Measurements from ENCODE around the gene SEPTIN1. TPM values are rescaled to one million over a fixed set of nuclear protein-coding genes. Genes with fewer than 3 reads are reported as not detected.

The SEPTIN1 gene
- total and polyA plus RNA-seq, 2 of the 13 experiments (the other 11 are each of a cell fraction or from before 2014, with no cell fraction given): 0.18 to 0.67 TPM

DNA sequence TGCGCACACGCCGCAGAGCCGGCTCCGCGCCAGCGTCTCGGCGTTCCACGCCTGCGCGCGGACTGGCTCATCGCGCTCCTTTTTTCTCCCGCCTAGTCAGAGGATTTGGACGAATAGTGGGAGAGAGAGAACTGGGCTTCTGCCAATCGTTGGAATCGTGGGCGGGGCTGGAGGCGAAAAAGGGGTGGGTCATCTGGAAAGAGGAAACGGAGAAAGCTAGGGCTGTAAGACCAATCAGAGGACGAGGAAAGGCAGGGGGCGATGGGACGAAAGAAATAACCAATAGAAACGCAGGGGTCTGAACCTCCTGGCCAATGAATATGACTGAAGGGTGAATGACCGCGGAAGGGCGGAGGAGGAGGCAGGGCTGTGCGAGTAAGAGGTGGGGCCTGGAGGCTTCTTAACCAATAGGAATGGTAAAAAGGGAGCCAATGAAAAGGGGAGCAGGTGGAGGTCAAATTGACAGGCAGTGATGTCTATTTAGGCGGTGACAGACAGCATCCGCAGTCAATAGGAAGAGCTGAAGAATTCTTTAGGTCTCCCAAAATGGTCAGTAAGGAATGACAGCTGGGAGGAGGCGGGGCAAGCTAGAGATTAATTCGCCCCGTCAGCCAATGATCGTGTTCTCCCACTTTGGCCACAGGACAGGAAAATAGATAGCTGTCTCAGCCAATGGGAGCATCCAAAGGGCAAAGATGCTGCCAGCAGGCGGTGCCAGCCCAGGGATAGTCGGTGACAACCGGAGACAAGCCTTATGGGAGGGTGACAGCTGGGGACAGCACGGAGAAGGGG lies 11.7 kb downstream of the SEPTIN1 start, which contains the start of gene TBC1D10B:
Gene TBC1D10B (minus strand): TSS at position 39 of the 792 bp plus-strand sequence. CDS start 311 bp downstream, outside the sequence.
- CTCF ChIA-PET (ENCODE audit: low intra/inter-chr PET ratio, low total read pairs): interaction anchor here (0.7 kb wide), 1 partner anchor 38 kb away, joined by 3 read pairs; no protein-coding TSS in a partner anchor
- Histone ChIP-seq H3K36me3 (replicated peaks in 1 of 2; ENCODE audit: control insufficient read depth in 1 of 2, insufficient read depth in 2 of 2, low read length in 2 of 2) (peaks cover 0 to 2% of the 10 kb centered on the region in 2 experiments; a peak in 1 of 5 replicates), H4K20me1 (ENCODE audit: insufficient read depth, low read length) (peaks cover 20% of the 10 kb centered on the region; the same call in 1 of the 2 replicates), H3K9ac (ENCODE audit: insufficient read depth, low read depth, low read length) (peak within 1 kb of the TSS; percentile 75), H3K4me1 (ENCODE audit: insufficient read depth, low read length) (peaks cover 45% of the 10 kb centered on the region), H3K4me3 (replicated peaks in 1 of 3; ENCODE audit: insufficient read depth in 1 of 3, low read depth in 2 of 3, low read length in 3 of 3) (peak within 1 kb of the TSS; percentile 80 to 90 (median 86)), H3K9me3 (ENCODE audit: low read length) (no peaks in the 10 kb centered on the region), H3K27me3 (ENCODE audit: control insufficient read depth in 1 of 2, insufficient read depth in 2 of 2, low read length in 2 of 2) (no peaks in the 10 kb centered on the region; a peak in 1 of 5 replicates), H3K4me2 (ENCODE audit: low read depth, low read length) (peak within 1 kb of the TSS; percentile 91), H3K79me2 (ENCODE audit: insufficient read depth, low read length) (peaks cover 36% of the 10 kb centered on the region), H2AFZ (ENCODE audit: low read length) (no peak within 1 kb of the TSS), H3K27ac (ENCODE audit: extremely low read length, insufficient read depth, low read length) (peak within 1 kb of the TSS; percentile 51)
- under 1% methylated on average over 40 of the region's 40 CpGs for WGBS (ENCODE audit: low lambda C conversion rate)
- no TSS peak for BruUV-seq (replicated peaks)
- POLR2A ChIA-PET: interaction anchor here (0.7 to 4.7 kb wide), 22 partner anchors 10 to 377 kb away, joined by 3 to 94 read pairs (median 6); partner anchors contain the start of genes ALDOA, CD2BP2, DCTPP1 and FBRS
- in situ Hi-C loops (cut with HindIII; ENCODE audit: extremely low pct_ligation_motif_present, low pct_unique_long_range_greater_than_20kb): no loop called here
- FAIRE-seq (peak; percentile 100), ATAC-seq (peak; percentile 88), DNase-seq (ENCODE audit: low spot score) (peak; percentile 100)
- intact Hi-C loops (cut with micrococcal nuclease; ENCODE audit: unreplicated experiment): loop anchor here (1.0 kb wide), 2 partner anchors 25 to 37 kb away; partner anchors contain the start of genes ZNF48 and ZNF771
- TF ChIP-seq BORCS8-MEF2B (CRISPR knock-in tag; IDR thresholded peaks at IDR 0.05): no peak
- peak; percentile 95 for TF ChIP-seq SP2 (CRISPR knock-in tag; IDR thresholded peaks at IDR 0.05)
- TF ChIP-seq ZNF709 (CRISPR knock-in tag; IDR thresholded peaks at IDR 0.05): peak; percentile 49; the same call in 1 of the 2 replicates
- TF ChIP-seq HDAC1 (CRISPR knock-in tag; IDR thresholded peaks at IDR 0.05): peak; percentile 49; the same call in 1 of the 2 replicates
- TF ChIP-seq, protein P1, sequence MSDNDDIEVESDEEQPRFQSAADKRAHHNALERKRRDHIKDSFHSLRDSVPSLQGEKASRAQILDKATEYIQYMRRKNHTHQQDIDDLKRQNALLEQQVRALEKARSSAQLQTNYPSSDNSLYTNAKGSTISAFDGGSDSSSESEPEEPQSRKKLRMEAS (IDR thresholded peaks at IDR 0.05): 0 out of 2 replicates have a peak, but pooled peaks have one; percentile 16
- TF ChIP-seq, protein P2, sequence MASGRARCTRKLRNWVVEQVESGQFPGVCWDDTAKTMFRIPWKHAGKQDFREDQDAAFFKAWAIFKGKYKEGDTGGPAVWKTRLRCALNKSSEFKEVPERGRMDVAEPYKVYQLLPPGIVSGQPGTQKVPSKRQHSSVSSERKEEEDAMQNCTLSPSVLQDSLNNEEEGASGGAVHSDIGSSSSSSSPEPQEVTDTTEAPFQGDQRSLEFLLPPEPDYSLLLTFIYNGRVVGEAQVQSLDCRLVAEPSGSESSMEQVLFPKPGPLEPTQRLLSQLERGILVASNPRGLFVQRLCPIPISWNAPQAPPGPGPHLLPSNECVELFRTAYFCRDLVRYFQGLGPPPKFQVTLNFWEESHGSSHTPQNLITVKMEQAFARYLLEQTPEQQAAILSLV (CRISPR knock-in tag; IDR thresholded peaks at IDR 0.05; ENCODE audit: borderline replicate concordance): no peak; the same call in 1 of the 2 replicates
- TF ChIP-seq, protein P3, sequence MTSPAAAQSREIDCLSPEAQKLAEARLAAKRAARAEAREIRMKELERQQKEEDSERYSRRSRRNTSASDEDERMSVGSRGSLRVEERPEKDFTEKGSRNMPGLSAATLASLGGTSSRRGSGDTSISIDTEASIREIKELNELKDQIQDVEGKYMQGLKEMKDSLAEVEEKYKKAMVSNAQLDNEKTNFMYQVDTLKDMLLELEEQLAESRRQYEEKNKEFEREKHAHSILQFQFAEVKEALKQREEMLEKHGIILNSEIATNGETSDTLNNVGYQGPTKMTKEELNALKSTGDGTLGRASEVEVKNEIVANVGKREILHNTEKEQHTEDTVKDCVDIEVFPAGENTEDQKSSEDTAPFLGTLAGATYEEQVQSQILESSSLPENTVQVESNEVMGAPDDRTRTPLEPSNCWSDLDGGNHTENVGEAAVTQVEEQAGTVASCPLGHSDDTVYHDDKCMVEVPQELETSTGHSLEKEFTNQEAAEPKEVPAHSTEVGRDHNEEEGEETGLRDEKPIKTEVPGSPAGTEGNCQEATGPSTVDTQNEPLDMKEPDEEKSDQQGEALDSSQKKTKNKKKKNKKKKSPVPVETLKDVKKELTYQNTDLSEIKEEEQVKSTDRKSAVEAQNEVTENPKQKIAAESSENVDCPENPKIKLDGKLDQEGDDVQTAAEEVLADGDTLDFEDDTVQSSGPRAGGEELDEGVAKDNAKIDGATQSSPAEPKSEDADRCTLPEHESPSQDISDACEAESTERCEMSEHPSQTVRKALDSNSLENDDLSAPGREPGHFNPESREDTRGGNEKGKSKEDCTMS (CRISPR knock-in tag; conservative IDR thresholded peaks at IDR 0.05): no peak
- peak; percentile 99 for TF ChIP-seq MEIS1 (CRISPR knock-in tag; IDR thresholded peaks at IDR 0.05; ENCODE audit: borderline replicate concordance)
- peak; percentile 31; the same call in 1 of the 2 replicates for TF ChIP-seq HNF1A (IDR thresholded peaks at IDR 0.05; ENCODE audit: low read depth)
- no peak for TF ChIP-seq HNF1A (CRISPR knock-in tag; IDR thresholded peaks at IDR 0.05; ENCODE audit: borderline replicate concordance)
- TF ChIP-seq PHF8 (CRISPR knock-in tag; IDR thresholded peaks at IDR 0.05): no peak; the same call in 1 of the 2 replicates
- TF ChIP-seq ZNF780A (CRISPR knock-in tag; IDR thresholded peaks at IDR 0.05): no peak
